Pancreas (tissue), 10 donors: ENCODE results near the gene UBASH3B. TPM values are rescaled to one million over a fixed set of nuclear protein-coding genes. Genes with fewer than 3 reads are reported as not detected.

Source experiments
- ATAC-seq, 4 donors: fragments of 200-7000 bp; cut with Tn5 transposase; one replicate each; pipeline versions ENCODE4 v1.8.0 to v1.9.1; 2020; ENCODE audit warnings: mild to moderate bottlenecking in 4 of 4, moderate library complexity in 4 of 4
- DNase-seq, 6 donors: peaks; one replicate each; pipeline ENCODE4 v3.0.0-alpha.2; 2020
- FAIRE-seq: peaks from 2 replicates; lab custom pipeline; 2012; peaks lifted over from hg19 to GRCh38; lab: Jason Lieb, UNC
- H3K27ac ChIP-seq, 4 donors: fragments of 200-600 bp; sonication (generic); 1 replicate in 3 of 4; 2 replicates in 1 of 4; pipeline versions ENCODE4 v1.5.0 to v1.8.0; 2020
- H3K27me3 ChIP-seq, 4 donors: fragments of 200-600 bp; one replicate each; pipeline ENCODE4 v1.8.0; 2021
- H3K36me3 ChIP-seq, 3 donors: fragments of 200-600 bp; sonication (generic) in 1 of 3; one replicate each; pipeline versions ENCODE4 v1.5.0 to v1.8.0; 2020 to 2021
- H3K4me1 ChIP-seq, 3 donors: fragments of 200-600 bp; one replicate each; pipeline ENCODE4 v1.8.0; 2021
- H3K4me3 ChIP-seq, 4 donors: fragments of 200-600 bp; sonication (generic) in 2 of 4; one replicate each; pipeline versions ENCODE4 v1.5.0 to v1.8.0; 2020 to 2021
- H3K9me3 ChIP-seq, 4 donors: fragments of 200-600 bp; one replicate each; pipeline ENCODE4 v1.8.0; 2021
- CTCF ChIP-seq, 4 donors: fragments of 200-600 bp; sonication (generic) in 3 of 4; IDR thresholded peaks; one replicate each; pipeline versions ENCODE4 v1.5.0 to v1.8.0; 2021; ENCODE audit warnings: antibody characterized with exemption in 4 of 4
- WGBS, 2 donors: extraction: QIAGEN DNeasy Blood & Tissue Kit; methylation state at CpG; one replicate each; pipeline ENCODE4 v1.1.7; 2013; 5-methylcytosine and 5-hydroxymethylcytosine counted together
- intact Hi-C, 3 donors: fragments of 100-400 bp; cut with DNase I; formaldehyde crosslinking; loops; one replicate each; pipeline versions ENCODE4 v1.11.1 to v1.14.2; 2022
- polyA plus RNA-seq, 2 donors: library from polyadenylated mRNA; stranded (reverse); fragments of 200-250 nt; gene quantifications; one replicate each; pipeline ENCODE4 v1.2.3, GENCODE V29; 2013
- total RNA-seq, 6 donors: library from RNA; stranded (reverse); fragmentation: NEBNext Ultra II Directional in 4 of 6; extraction: Animal tissue kit (Norgen Biotek cat#: 25700) in 4 of 6; gene quantifications; one replicate each; pipeline versions ENCODE4 v1.2.1 to v1.2.4, GENCODE V29; 2021 to 2023
- donor health status: healthy with polysubstance abuse.
- donor health status: DM: no; HTN: no; CAD: no; lungs with moderate emphysema.
- donor health status: DM: no; HTN: no; CAD: no.
- donor health status: control.
- donor health status: control.
- donor health status: Bipolar disorder and iron deficiency.
- donor health status: DM: yes; HTN: yes; CAD: no.
- donor health status: DM: no; HTN: no; CAD: no.
- donor health status: DM: no; HTN: no; CAD: no.
- donor health status: DM: yes; HTN: yes; CAD: no.

The UBASH3B gene
- total and polyA plus RNA-seq, 8 donors = 0.56 to 5.8 (median 1.8) TPM

- Histone ChIP-seq H3K27ac (no peak overlapping the region), H3K4me3 (no peak overlapping the region), H3K27me3 (no peaks in the 10 kb centered on the region), H3K36me3 (no peaks in the 10 kb centered on the region), H3K4me1 (no peaks in the 10 kb centered on the region), H3K9me3 (no peaks in the 10 kb centered on the region)
- peak in 3 of 4 donors; percentile 65 to 74 (median 69) for TF ChIP-seq CTCF (IDR thresholded peaks at IDR 0.05)
- peak; percentile 56 for FAIRE-seq
- ATAC-seq = peak in 3 of 4 donors; percentile 74 to 82 (median 82)
- DNase-seq = peak in 1 of 6 donors; percentile 49
- 16 to 19% methylated on average over 7 of the region's 7 CpGs for WGBS, 2 donors
- intact Hi-C loops = no loop called here
Measured at GRCh38 chr11:122863704-122864326, 208.3 kb downstream of the UBASH3B start.

Other genes with a start within 250 kb of the UBASH3B start
- gene CRTAM, start 182.8 kb downstream of the UBASH3B start, total RNA-seq = under 1 TPM in 2 of 6 donors, not detected in 4; 0.13 to 0.31 TPM
- not detected for gene CRTAM, start 182.8 kb downstream of the UBASH3B start, polyA plus RNA-seq
- 1 to 10 TPM; 1.4 to 4.2 (median 2.4) TPM for gene JHY, start 227.0 kb downstream of the UBASH3B start, total RNA-seq
- 1 to 10 TPM; 1.1 to 1.9 TPM for gene JHY, start 227.0 kb downstream of the UBASH3B start, polyA plus RNA-seq